Common myeloid progenitor, CD34-positive (primary cell): ENCODE measurements around the gene CHST2.

Source experiments
- CTCF ChIA-PET: fragments of 350-600 bp; sonication (Branson Sonifier 250); formaldehyde crosslinking; loops from one replicate; lab custom pipeline; 2021; ENCODE audit warnings: antibody characterized with exemption; lab: Charles Lee
- POLR2A ChIA-PET: fragments of 350-600 bp; sonication (Branson Sonifier 250); formaldehyde crosslinking; loops from one replicate; lab custom pipeline; 2021; ENCODE audit warnings: antibody characterized with exemption; lab: Charles Lee
- DNase-seq, 3 donors: peaks; one replicate each; pipeline versions ENCODE4 v3.0.0 to v3.0.0-alpha.2; 2013
- H3K27ac ChIP-seq, 2 experiments: 1 replicate in 1 of 2; 2 replicates in 1 of 2; pipeline ENCODE4 v1.7.0; 2013; ENCODE audit warnings: inconsistent platforms in 2 of 2, low read length in 2 of 2, mild to moderate bottlenecking in 2 of 2, low read depth in 1 of 2, moderate library complexity in 1 of 2; ENCODE audit not compliant: severe bottlenecking in 2 of 2, insufficient read depth in 1 of 2, poor library complexity in 1 of 2
- H3K27me3 ChIP-seq, 5 experiments: replicated peaks in 2 of 5; 1 replicate in 3 of 5; 2 replicates in 2 of 5; pipeline versions ENCODE4 v1.6.1 to v1.7.0; 2013; ENCODE audit warnings: low read length in 4 of 5, mild to moderate bottlenecking in 2 of 5, moderate library complexity in 2 of 5, inconsistent platforms in 1 of 5; ENCODE audit not compliant: insufficient read depth in 5 of 5, control insufficient read depth in 4 of 5
- H3K36me3 ChIP-seq, 4 experiments: 1 replicate in 2 of 4; 2 replicates in 2 of 4; pipeline versions ENCODE4 v1.6.1 to v1.7.0; 2013; ENCODE audit warnings: low read length in 3 of 4, control low read depth in 1 of 4, mild to moderate bottlenecking in 1 of 4; ENCODE audit not compliant: control insufficient read depth in 4 of 4, insufficient read depth in 4 of 4
- H3K4me1 ChIP-seq, 4 experiments: 1 replicate in 3 of 4; 2 replicates in 1 of 4; pipeline versions ENCODE4 v1.6.1 to v1.7.1; 2013; ENCODE audit warnings: low read length in 3 of 4, mild to moderate bottlenecking in 3 of 4, control low read depth in 1 of 4, inconsistent platforms in 1 of 4, moderate library complexity in 1 of 4; ENCODE audit not compliant: control insufficient read depth in 4 of 4, insufficient read depth in 4 of 4; ENCODE audit errors: control extremely low read depth in 1 of 4
- H3K4me3 ChIP-seq, 7 experiments: 1 replicate in 4 of 7; 2 replicates in 3 of 7; pipeline versions ENCODE4 v1.5.1 to v1.7.0; 2013; ENCODE audit warnings: mild to moderate bottlenecking in 7 of 7, low read length in 6 of 7, moderate library complexity in 6 of 7, inconsistent platforms in 2 of 7, low read depth in 2 of 7, control low read depth in 1 of 7; ENCODE audit not compliant: insufficient read depth in 4 of 7, control insufficient read depth in 1 of 7; ENCODE audit errors: extremely low read depth in 1 of 7
- H3K9me3 ChIP-seq, 5 experiments: 1 replicate in 4 of 5; 2 replicates in 1 of 5; pipeline versions ENCODE4 v1.6.1 to v1.7.1; 2013; ENCODE audit warnings: low read length in 4 of 5, mild to moderate bottlenecking in 2 of 5, inconsistent platforms in 1 of 5, low read depth in 1 of 5, moderate library complexity in 1 of 5; ENCODE audit not compliant: control insufficient read depth in 4 of 5, insufficient read depth in 2 of 5; ENCODE audit errors: control extremely low read depth in 1 of 5
- WGBS: methylation state at CpG from one replicate; pipeline ENCODE4 v1.1.5; 2013; ENCODE audit not compliant: insufficient coverage; 5-methylcytosine and 5-hydroxymethylcytosine counted together

CHST2 gene

GRCh38 chr3:143109861-143110260, 9.7 kb upstream of the CHST2 start:
- DNase-seq = no peak
- no peak overlapping the region for H3K4me3 ChIP-seq
- H3K27me3 ChIP-seq = no peaks in the 10 kb centered on the region
- POLR2A ChIA-PET = no interaction called here
- H3K27ac ChIP-seq = no peak overlapping the region
- CTCF ChIA-PET = interaction anchor here (0.6 kb wide), 1 partner anchor 15 kb away, joined by 4 read pairs; no protein-coding TSS in a partner anchor
- no peaks in the 10 kb centered on the region for H3K36me3 ChIP-seq
- no peaks in the 10 kb centered on the region for H3K4me1 ChIP-seq
- H3K9me3 ChIP-seq = peaks cover 0 to 19% (median 13%) of the 10 kb centered on the region in 5 experiments
- WGBS = 100% methylated on average over 3 of the region's 5 CpGs

DNA sequence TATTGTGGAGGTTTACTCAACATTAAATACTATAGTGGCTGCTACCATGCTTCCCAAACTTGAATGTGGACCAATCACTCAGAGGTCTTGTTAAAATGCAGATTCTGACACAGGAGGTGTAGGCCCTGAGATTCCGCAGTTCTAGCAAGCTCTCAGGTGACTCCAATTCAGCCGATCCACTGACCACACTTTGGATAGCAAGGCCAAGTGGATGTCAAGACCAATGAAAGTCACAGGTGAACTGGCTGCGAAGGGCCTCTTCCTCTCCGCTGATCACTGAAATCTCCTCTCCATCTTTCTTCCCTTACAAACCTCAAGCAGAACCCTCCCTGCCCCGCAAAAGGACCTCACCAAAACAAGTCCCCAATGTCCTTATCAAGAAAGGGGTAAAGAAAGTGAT, 9.2 kb upstream of the CHST2 start:
- Histone ChIP-seq H3K9me3 (peaks cover 0 to 14% (median 8%) of the 10 kb centered on the region in 5 experiments), H3K36me3 (no peaks in the 10 kb centered on the region), H3K4me3 (no peak overlapping the region), H3K27me3 (no peaks in the 10 kb centered on the region), H3K4me1 (no peaks in the 10 kb centered on the region), H3K27ac (no peak overlapping the region)
- DNase-seq = no peak
- ChIA-PET CTCF (interaction anchor here (0.6 kb wide), 1 partner anchor 16 kb away, joined by 4 read pairs; no protein-coding TSS in a partner anchor), POLR2A (no interaction called here)
- WGBS = 100% methylated on average over 4 of the region's 5 CpGs

GRCh38 chr3:143118630-143119008, 952 bp upstream of the CHST2 start:
- CTCF ChIA-PET = no interaction called here
- Histone ChIP-seq H3K4me3 (peak overlapping the region; percentile 60 to 92 (median 81)), H3K9me3 (no peaks in the 10 kb centered on the region), H3K27ac (no peak overlapping the region), H3K4me1 (peaks cover 2 to 42% (median 27%) of the 10 kb centered on the region in 4 experiments), H3K27me3 (peaks cover 0 to 23% (median 0%) of the 10 kb centered on the region in 5 experiments), H3K36me3 (no peaks in the 10 kb centered on the region)
- no peak for DNase-seq
- POLR2A ChIA-PET = no interaction called here
- 56% methylated on average over 11 of the region's 13 CpGs for WGBS

DNA sequence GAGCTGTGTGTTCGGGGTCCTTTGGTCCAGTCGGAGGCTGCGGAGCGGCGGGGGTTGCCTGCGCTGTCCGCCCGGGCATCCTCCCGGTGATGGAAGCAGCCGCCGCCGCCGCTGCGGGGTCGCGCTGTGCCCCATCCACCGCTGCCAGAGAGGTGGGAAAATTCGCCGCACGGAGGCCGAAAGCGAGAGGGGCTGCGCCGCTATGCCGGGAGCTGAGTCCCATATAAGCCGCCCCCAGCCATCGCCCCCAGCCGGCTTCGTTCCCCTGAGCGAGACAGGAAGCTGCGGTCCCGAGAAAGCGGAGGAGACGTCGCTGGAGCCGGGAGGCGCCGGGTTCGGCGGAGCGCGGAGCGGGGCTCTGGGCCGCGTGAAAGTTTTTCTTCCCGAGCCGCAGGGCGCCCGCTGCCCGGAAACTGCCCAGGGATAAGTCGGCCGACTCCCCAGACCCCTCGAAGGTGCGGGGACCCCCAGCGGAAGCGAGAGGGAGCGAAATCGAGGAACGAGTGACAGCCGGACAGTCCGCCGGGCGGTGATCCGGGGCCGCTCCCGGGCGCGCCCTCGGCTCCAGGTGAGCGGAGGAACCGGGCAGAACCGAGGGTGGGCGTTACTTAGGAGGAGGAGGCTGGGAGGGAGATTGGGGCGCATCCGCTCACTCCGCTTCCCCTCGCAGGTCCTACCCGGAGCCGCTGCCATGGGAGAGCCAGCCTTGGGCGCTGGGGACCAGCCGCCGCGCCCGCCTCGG, 574 bp downstream of the CHST2 start:
- WGBS = under 1% methylated on average over 81 of the region's 85 CpGs
- DNase-seq = peak; percentile 14 to 34 (median 33)
- Histone ChIP-seq H3K36me3 (no peaks in the 10 kb centered on the region), H3K4me1 (peaks cover 2 to 45% (median 27%) of the 10 kb centered on the region in 4 experiments), H3K27ac (no peak overlapping the region), H3K4me3 (peak overlapping the region; percentile 60 to 92 (median 80)), H3K9me3 (no peaks in the 10 kb centered on the region), H3K27me3 (peaks cover 0 to 23% (median 0%) of the 10 kb centered on the region in 5 experiments)
- CTCF ChIA-PET = interaction anchor here (0.9 to 2.0 kb wide), 3 partner anchors 35 to 556 kb away, joined by 3 to 6 read pairs (median 5); no protein-coding TSS in a partner anchor
- POLR2A ChIA-PET = no interaction called here

DNA sequence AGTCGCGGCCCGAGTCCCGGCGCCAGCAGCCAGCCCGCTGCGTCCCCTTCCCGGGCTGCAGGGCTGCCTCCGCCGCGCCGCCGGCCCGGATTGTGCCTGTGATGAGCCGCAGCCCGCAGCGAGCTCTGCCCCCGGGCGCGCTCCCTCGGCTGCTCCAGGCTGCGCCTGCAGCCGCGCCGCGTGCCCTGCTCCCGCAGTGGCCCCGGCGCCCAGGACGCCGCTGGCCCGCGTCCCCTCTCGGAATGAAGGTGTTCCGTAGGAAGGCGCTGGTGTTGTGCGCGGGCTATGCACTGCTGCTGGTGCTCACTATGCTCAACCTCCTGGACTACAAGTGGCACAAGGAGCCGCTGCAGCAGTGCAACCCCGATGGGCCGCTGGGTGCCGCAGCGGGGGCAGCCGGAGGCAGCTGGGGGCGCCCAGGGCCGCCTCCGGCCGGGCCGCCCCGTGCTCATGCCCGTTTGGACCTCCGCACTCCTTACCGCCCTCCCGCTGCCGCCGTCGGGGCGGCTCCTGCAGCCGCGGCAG, 1.2 kb downstream of the CHST2 start:
- peak; percentile 50 to 67 (median 54) for DNase-seq
- H3K4me3 ChIP-seq = peak overlapping the region; percentile 60 to 92 (median 80)
- POLR2A ChIA-PET = no interaction called here

DNA sequence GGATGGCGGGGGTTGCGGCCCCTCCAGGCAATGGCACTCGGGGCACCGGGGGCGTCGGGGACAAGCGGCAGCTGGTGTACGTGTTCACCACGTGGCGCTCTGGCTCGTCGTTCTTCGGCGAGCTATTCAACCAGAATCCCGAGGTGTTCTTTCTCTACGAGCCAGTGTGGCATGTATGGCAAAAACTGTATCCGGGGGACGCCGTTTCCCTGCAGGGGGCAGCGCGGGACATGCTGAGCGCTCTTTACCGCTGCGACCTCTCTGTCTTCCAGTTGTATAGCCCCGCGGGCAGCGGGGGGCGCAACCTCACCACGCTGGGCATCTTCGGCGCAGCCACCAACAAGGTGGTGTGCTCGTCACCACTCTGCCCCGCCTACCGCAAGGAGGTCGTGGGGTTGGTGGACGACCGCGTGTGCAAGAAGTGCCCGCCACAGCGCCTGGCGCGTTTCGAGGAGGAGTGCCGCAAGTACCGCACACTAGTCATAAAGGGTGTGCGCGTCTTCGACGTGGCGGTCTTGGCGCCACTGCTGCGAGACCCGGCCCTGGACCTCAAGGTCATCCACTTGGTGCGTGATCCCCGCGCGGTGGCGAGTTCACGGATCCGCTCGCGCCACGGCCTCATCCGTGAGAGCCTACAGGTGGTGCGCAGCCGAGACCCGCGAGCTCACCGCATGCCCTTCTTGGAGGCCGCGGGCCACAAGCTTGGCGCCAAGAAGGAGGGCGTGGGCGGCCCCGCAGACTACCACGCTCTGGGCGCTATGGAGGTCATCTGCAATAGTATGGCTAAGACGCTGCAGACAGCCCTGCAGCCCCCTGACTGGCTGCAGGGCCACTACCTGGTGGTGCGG, 1.9 kb downstream of the CHST2 start:
- 67% methylated on average over 77 of the region's 79 CpGs for WGBS
- no peaks in the 10 kb centered on the region for H3K36me3 ChIP-seq
- H3K27me3 ChIP-seq = peaks cover 0 to 23% (median 0%) of the 10 kb centered on the region in 5 experiments
- H3K4me1 ChIP-seq = peaks cover 2 to 45% (median 27%) of the 10 kb centered on the region in 4 experiments
- peak overlapping the region; percentile 60 to 92 (median 80) for H3K4me3 ChIP-seq
- ChIA-PET POLR2A (no interaction called here), CTCF (interaction anchor here (0.6 to 2.0 kb wide), 9 partner anchors 34 to 554 kb away, joined by 3 to 6 read pairs (median 3); no protein-coding TSS in a partner anchor)
- H3K27ac ChIP-seq = no peak overlapping the region
- H3K9me3 ChIP-seq = no peaks in the 10 kb centered on the region
- peak; percentile 72 to 79 (median 73) for DNase-seq

More for the DNA sequence above, 1.2 kb downstream of the CHST2 start:
- Histone ChIP-seq H3K4me1 (peaks cover 2 to 45% (median 27%) of the 10 kb centered on the region in 4 experiments), H3K36me3 (no peaks in the 10 kb centered on the region), H3K27ac (no peak overlapping the region), H3K9me3 (no peaks in the 10 kb centered on the region), H3K27me3 (peaks cover 0 to 23% (median 0%) of the 10 kb centered on the region in 5 experiments)
- CTCF ChIA-PET = interaction anchor here (0.7 to 2.0 kb wide), 7 partner anchors 35 to 555 kb away, joined by 3 to 6 read pairs (median 4); no protein-coding TSS in a partner anchor
- WGBS = under 1% methylated on average over 60 of the region's 60 CpGs
